NCI-H446 (cell line): ENCODE data around the gene PRICKLE1.
A peak's percentile ranks its signal among the peaks of the same experiment; 100 is the strongest.

ENCODE experiments used
- DNase-seq, 2 experiments: peaks; one replicate each; lab custom pipeline; 2025; lab: John Stamatoyannopoulos, UW

The PRICKLE1 gene

DNA sequence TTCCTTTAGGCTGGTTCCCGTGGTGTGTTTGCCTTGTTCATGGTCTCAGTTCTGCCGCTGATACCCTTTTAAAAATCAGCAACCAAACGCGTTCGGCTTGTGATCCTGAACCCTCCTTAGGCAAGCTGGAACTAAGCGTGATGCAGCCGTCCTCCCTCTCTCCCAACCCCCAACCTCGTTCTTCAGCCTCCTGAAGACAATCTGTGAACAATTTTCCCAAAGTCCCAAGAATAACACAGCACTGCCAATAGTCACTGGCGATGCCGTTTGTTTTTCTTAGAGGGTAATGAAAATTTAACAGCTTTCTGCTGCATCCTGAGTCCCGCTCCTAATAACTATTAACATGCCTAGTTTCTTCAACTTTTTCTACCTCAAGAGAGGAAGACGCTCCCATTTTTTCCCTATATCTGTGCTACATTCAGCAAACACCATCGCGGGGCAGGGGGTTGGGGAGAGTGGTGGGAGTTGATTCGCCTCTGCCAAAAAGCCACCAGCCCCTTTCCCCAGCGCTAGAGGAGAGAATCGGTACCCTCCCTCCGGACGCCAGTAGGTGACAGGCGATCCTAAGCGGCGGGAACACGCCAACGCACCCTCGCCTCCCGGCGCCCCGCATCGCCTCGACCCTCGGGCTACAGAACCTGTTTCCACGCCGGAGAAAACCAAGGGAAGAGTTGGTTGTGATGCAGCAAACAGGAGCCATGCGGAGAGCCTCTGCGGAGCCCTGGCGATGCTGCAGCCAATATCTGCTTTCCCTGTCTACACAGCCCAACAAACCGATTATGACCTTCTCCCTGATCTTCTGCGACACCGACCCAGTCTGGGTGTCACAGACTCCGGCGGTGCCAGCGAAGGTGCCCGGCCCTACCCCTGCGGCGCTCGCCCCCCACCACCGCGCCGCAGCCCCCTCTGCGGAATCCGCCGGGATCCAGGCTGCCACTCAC, 752 bp downstream of the PRICKLE1 start:
- DNase-seq, result peak in 1 of 2 experiments; percentile 64

DNA sequence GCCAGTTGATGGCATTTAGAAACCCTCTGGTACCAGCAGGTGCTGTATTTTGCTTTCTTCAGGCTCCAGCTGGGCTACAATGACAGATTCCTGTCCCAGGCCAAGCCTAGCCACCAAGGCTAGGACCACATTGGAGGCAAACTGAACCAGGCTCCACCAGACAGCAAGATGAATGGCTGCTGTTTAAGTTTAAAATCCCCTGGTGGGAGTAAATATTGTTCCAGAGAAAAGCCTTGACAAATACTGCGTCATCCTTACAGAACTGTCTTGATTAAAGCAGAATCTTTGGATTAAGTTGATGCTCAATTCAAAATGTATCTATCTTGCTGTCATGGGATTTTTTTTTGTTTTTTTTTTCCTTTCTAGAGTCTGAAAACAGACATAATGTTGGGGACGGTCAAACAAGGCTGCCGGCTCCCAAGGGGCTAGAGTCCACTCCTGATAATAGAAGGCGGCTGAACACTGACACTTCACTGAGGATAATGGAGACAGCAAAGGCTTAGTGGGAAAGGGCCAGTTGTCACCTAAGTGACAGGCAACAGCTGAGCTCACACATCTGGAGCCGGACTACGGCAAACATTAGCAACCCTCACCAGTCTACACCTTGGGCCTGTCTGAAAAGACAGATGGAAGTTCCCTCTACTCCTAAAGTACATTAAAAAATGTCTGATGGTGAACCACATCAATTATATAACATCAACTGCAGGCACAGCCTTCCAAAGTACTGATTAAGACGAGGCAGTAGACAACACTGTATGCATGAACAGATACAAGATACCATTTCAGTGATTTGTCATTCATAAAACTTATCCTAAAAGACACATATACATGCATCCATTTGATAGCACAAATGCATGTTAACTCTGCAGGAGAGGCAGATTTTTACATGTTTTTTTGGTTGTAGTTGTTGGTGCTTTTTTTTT, 1.7 kb downstream of the PRICKLE1 start:
- peak in 1 of 2 experiments; percentile 19 for DNase-seq

- no peak for DNase-seq
These were observed 3.3 kb downstream of the PRICKLE1 start for GRCh38 chr12:42586268-42586667.

DNA sequence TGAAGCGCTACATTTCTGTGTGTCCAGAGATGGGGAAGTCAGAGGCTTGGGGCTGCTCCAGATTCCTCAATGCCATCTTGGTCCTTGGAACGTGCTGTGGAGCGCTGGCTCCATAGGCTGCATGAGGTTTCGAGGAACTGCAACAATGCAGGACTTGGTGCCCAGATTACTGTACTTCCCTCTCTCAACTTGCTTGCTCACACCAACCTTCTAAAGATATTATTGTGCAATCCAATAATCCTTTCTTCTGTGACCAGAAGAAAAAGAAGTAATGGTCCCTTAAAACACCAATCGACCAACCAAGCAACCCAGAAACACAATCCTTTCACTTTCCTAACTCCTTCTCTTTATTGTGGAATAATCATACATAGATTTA, 3.7 kb downstream of the PRICKLE1 start:
- DNase-seq, result no peak

DNA sequence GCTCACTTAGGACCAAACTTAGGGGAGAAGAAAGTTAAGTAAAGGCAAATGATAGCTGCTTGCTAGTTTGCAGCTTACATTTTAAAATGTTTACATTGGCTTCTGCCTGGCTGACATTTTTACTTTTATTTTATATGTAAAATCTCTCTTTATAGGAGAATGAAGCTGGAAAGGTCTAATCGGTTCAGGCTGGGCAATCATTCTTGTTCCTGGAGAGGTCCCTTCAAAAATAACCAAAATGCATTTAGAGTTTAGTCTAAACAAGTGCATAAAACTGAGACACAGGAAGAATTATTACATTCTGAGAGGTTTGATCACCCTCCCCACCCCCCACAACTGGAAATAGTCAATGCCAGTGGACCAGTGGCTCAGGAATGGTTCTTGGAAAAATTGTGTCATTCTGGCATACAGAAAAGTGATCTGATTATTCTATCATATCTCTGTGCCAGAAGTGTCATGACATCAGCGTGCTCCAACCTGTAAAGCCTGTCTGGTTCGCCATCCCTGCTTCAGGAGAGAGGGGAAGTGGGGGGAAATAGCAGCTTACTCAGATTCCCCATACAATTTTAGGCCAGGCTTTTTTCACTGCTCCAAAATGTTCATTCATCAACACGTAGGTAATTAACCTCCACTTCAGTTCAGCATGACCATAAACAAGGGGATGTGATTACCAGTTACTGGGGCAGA, 4.2 kb downstream of the PRICKLE1 start:
- no peak for DNase-seq

- DNase-seq, result peak; percentile 34 to 82
These were observed 4.9 kb downstream of the PRICKLE1 start for GRCh38 chr12:42584651-42585111.

DNA sequence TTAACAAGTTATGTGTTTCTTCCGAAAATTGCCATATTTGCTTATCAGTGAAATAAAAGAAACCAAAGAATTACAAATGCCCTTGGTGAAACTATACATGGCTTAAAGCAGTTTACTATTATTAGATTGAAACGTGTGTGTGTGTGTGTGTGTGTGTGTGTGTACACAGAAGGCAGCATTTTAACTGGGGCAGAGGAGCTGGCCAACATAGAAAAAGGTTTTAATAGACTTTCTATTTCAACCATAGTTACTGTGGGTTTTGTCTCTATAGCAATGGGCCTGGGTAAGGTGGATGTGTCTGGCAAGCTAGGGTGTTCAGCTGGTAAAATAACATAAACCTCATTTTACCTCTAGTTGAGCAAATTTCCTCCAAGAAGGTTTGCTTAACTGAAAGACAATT, 6.5 kb downstream of the PRICKLE1 start:
- no peak for DNase-seq

GRCh38 chr12:42582498-42582897, 7.0 kb downstream of the PRICKLE1 start:
- DNase-seq, result no peak

GRCh38 chr12:42582050-42582449, 7.5 kb downstream of the PRICKLE1 start:
- peak; percentile 13 to 44 for DNase-seq

DNA sequence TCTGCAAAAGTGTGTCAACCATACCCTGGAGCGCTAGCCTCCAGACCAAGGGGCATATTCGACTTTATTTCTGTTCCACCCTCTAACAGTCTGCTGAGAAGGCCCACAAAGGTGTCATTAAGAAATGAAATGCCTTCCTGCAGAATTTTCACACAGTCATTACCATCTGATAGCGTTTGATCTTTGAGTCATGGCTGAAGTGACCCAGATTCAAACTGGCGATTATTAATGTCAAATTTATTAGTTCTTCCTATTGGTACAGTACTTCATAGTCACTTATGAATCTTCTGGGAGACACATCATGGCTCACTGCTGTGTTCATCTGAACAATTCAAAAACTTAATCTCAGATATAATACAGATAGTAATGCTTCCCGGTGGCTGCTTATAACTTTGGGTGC, 13.2 kb downstream of the PRICKLE1 start:
- no peak for DNase-seq

- no peak for DNase-seq
These were observed 13.8 kb downstream of the PRICKLE1 start for GRCh38 chr12:42575717-42576116.

- DNase-seq, result no peak
These were observed 14.7 kb downstream of the PRICKLE1 start for GRCh38 chr12:42574851-42575266.

GRCh38 chr12:42571327-42572009, 18.1 kb downstream of the PRICKLE1 start:
- no peak for DNase-seq

GRCh38 chr12:42570076-42570475, 19.5 kb downstream of the PRICKLE1 start:
- no peak for DNase-seq

DNA sequence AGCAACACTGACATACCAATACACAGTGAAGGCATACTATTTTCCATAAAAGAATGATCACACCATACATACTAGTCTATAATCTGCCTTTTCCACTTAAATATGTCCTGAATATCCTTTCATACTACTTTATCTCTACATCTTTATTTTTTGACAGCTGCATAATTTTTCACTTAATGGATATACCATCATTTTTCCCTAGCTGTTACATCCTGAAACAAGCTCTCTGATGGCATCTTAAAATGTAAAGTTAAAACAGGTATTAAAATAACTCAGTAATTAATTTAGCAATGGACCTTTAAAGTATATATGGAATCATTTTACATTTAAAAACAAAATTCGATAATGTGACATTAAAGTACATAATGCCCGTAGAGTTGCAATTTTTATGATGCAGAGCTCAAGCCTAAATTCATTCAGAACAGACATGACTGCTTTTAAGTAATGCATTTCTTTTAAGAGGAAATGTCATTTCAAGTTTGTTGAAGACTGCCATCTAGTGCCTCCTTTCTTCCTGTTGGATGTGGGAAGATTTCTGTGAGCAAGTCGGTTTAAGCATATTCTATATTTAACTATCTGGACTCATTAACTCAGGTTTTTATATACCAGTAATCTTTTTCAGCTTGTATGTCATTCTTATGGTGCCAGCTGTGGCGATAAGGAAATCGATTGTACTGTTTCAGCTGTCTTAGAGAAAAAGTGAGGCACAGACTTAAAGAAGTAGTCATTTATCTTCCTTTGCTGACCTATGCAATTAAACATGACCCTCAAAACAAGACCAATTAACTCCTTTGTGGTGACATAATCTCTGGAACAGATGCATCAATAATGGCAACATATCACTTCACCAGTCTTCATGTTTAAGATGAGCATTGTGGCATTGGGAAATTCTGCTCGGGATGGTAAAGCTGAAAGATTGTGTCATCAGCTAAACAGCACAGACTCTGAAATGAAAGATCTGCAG, 20.3 kb downstream of the PRICKLE1 start:
- DNase-seq, result peak; percentile 27 to 61

- DNase-seq, result no peak
These were observed 23.9 kb downstream of the PRICKLE1 start for GRCh38 chr12:42565633-42566032.

DNA sequence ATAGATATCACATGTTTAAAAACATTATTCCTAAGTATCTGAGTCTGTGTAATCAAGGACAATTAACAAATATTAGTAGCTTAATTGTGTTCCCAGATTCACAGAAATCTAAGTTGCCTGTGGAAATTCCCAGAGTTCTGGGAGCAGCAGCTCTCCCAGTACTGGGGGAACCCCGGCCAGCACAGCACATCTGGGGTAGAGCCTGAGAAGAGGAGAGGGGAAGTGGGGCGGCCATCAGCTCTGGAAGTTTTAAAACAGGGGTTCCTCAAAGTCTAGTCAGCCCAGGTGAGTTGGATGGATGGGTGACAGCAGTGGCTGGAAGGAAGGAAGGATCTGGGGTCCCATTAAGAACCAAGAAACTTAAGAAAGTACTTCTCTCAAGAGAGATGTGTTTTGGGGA, 24.6 kb downstream of the PRICKLE1 start:
- no peak for DNase-seq

GRCh38 chr12:42564556-42564955, 25.0 kb downstream of the PRICKLE1 start:
- no peak for DNase-seq

- no peak for DNase-seq
These were observed 28.6 kb downstream of the PRICKLE1 start for GRCh38 chr12:42560977-42561376.

GRCh38 chr12:42557586-42558172, 31.9 kb downstream of the PRICKLE1 start:
- DNase-seq, result no peak
